DOHH2 (cell line): Measurements from ENCODE around the gene POM121.

Source experiments
- CTCF ChIP-seq: fragments of 200-600 bp; sonication (generic); IDR thresholded peaks from one replicate; pipeline ENCODE4 v1.5.1; 2014; ENCODE audit warnings: antibody characterized with exemption, mild to moderate bottlenecking, low read depth, low read length; ENCODE audit not compliant: poor library complexity, severe bottlenecking
- EZH2phosphoT487 ChIP-seq: fragments of 200-600 bp; sonication (generic); IDR thresholded peaks from 2 replicates; pipeline ENCODE4 v1.6.1; 2017; ENCODE audit warnings: borderline replicate concordance, mild to moderate bottlenecking, antibody characterized with exemption, low read length, moderate library complexity, mixed read lengths

DNA sequence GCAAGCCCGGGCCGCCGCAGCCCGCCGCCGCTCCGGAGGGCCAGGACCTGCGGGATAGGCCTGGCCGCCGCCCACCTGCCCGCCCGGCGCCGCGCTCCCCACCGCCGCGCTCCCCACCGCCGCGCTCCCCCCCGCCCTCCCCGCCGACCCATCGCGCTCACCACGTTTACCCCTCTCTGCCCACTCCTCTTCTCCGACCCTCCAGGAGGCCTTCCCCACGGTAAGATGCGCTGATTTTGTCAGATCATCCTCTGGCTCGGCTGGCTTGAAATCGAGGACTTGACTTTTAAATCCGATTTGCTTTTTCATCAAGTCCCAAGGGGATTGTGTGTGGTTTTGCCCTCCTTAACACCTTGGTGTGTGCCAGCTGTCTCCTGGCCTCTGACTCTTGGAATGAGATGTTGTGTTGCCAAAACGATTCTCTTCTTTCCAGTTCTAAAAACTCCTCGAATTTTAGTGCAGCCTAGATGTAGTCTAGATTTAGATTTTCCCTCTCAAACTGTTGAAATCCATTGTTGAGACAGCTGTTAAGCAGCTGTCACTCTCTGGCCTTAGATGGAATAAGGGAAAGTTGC is 738 bp downstream of the POM121 start:
- TF ChIP-seq CTCF, result no peak
- no peak for TF ChIP-seq EZH2phosphoT487
